Astrocyte (in vitro differentiated cells and primary cell): ENCODE measurements around the gene MEF2B. TPM values are rescaled to one million over a fixed set of nuclear protein-coding genes. Genes with fewer than 3 reads are reported as not detected.
A peak's percentile ranks its signal among the peaks of the same experiment; 100 is the strongest.

ENCODE experiments used
- DNase-seq: peaks from one replicate; pipeline ENCODE4 v3.0.0-alpha.2; 2010; ENCODE audit warnings: low read depth
- FAIRE-seq: peaks from 2 replicates; lab custom pipeline; 2011; peaks lifted over from hg19 to GRCh38; lab: Jason Lieb, UNC
- H2AFZ ChIP-seq: 2 replicates; pipeline ENCODE4 v1.6.0; 2012; ENCODE audit warnings: low read depth, low read length, inconsistent platforms
- H3K27ac ChIP-seq: 2 replicates; pipeline ENCODE4 v1.5.1; 2011; ENCODE audit warnings: low read depth, low read length, inconsistent platforms
- H3K27me3 ChIP-seq: 2 replicates; pipeline ENCODE4 v1.6.0; 2011; ENCODE audit warnings: low read length, inconsistent platforms; ENCODE audit not compliant: insufficient read depth
- H3K36me3 ChIP-seq: 2 replicates; pipeline ENCODE4 v1.5.1; 2011; ENCODE audit warnings: low read length, inconsistent platforms; ENCODE audit not compliant: insufficient read depth
- H3K4me1 ChIP-seq: 2 replicates; pipeline ENCODE4 v1.5.1; 2011; ENCODE audit warnings: low read length, inconsistent platforms; ENCODE audit not compliant: insufficient read depth
- H3K4me2 ChIP-seq: 2 replicates; pipeline ENCODE4 v1.6.0; 2012; ENCODE audit warnings: low read length, inconsistent platforms
- H3K4me3 ChIP-seq: 2 replicates; pipeline ENCODE4 v1.5.1; 2011; ENCODE audit warnings: low read depth, mild to moderate bottlenecking, low read length, inconsistent platforms; ENCODE audit not compliant: insufficient read depth
- H3K79me2 ChIP-seq: 2 replicates; pipeline ENCODE4 v1.6.0; 2012; ENCODE audit warnings: mild to moderate bottlenecking, low read length, inconsistent platforms; ENCODE audit not compliant: insufficient read depth
- H3K9ac ChIP-seq: 2 replicates; pipeline ENCODE4 v1.6.0; 2012; ENCODE audit warnings: mild to moderate bottlenecking, low read length, inconsistent platforms
- H3K9me3 ChIP-seq: 2 replicates; pipeline ENCODE4 v1.5.1; 2012; ENCODE audit warnings: low read depth, mild to moderate bottlenecking, low read length, inconsistent platforms; ENCODE audit not compliant: insufficient read depth
- H4K20me1 ChIP-seq: 2 replicates; pipeline ENCODE4 v1.6.0; 2012; ENCODE audit warnings: low read length, inconsistent platforms; ENCODE audit not compliant: insufficient read depth
- H3K27ac Mint-ChIP-seq: one replicate; pipeline ENCODE4 v1.8.0; 2021; ENCODE audit warnings: mild to moderate bottlenecking, mixed read lengths; ENCODE audit not compliant: unreplicated experiment
- H3K27me3 Mint-ChIP-seq: one replicate; pipeline ENCODE4 v1.8.0; 2021; ENCODE audit warnings: low read depth, mixed read lengths; ENCODE audit not compliant: unreplicated experiment
- H3K36me3 Mint-ChIP-seq: one replicate; pipeline ENCODE4 v1.8.0; 2021; ENCODE audit warnings: low read depth, mixed read lengths; ENCODE audit not compliant: unreplicated experiment
- H3K4me1 Mint-ChIP-seq: one replicate; pipeline ENCODE4 v1.8.0; 2021; ENCODE audit warnings: low read depth, mixed read lengths; ENCODE audit not compliant: unreplicated experiment
- H3K4me3 Mint-ChIP-seq: one replicate; pipeline ENCODE4 v1.8.0; 2021; ENCODE audit warnings: mild to moderate bottlenecking, moderate library complexity, mixed read lengths; ENCODE audit not compliant: unreplicated experiment
- H3K9me3 Mint-ChIP-seq: one replicate; pipeline ENCODE4 v1.8.0; 2021; ENCODE audit warnings: mild to moderate bottlenecking, mixed read lengths; ENCODE audit not compliant: unreplicated experiment
- CTCF ChIP-seq: IDR thresholded peaks from 2 replicates; pipeline ENCODE4 v1.5.1; 2011; ENCODE audit warnings: low read depth, mild to moderate bottlenecking, inconsistent platforms, low read length, moderate library complexity; ENCODE audit not compliant: insufficient read depth
- EZH2 ChIP-seq: IDR thresholded peaks from 2 replicates; pipeline ENCODE4 v1.6.1; 2012; ENCODE audit warnings: mild to moderate bottlenecking, low read length, inconsistent platforms; ENCODE audit not compliant: insufficient read depth
- total RNA-seq: library from RNA; stranded (reverse); gene quantifications from 2 replicates; pipeline ENCODE4 v1.2.1, GENCODE V29; 2021

The MEF2B gene
- total RNA-seq, 1 donor from 2014 or later, result 1.7 TPM

GRCh38 chr19:19186742-19187141, 16.7 kb upstream of the MEF2B start:
- Histone ChIP-seq H3K4me1 (peaks cover 3% of the 10 kb centered on the region), H3K9me3 (no peaks in the 10 kb centered on the region), H3K79me2 (peaks cover 32% of the 10 kb centered on the region), H3K36me3 (no peaks in the 10 kb centered on the region), H3K27me3 (no peaks in the 10 kb centered on the region), H2AFZ (no peak overlapping the region), H4K20me1 (peaks cover 25% of the 10 kb centered on the region), H3K4me3 (no peak overlapping the region), H3K27ac (no peak overlapping the region), H3K4me2 (no peak overlapping the region), H3K9ac (no peak overlapping the region)
- H3K4me3 Mint-ChIP-seq, result no peak overlapping the region
- no peak for DNase-seq
- no peak for TF ChIP-seq CTCF
- TF ChIP-seq EZH2, result no peak
- peaks cover 12% of the 10 kb centered on the region for H3K36me3 Mint-ChIP-seq
- FAIRE-seq, result no peak
- H3K9me3 Mint-ChIP-seq, result no peaks in the 10 kb centered on the region
- no peaks in the 10 kb centered on the region for H3K27me3 Mint-ChIP-seq
- peaks cover 3% of the 10 kb centered on the region for H3K4me1 Mint-ChIP-seq
- no peak overlapping the region for H3K27ac Mint-ChIP-seq

DNA sequence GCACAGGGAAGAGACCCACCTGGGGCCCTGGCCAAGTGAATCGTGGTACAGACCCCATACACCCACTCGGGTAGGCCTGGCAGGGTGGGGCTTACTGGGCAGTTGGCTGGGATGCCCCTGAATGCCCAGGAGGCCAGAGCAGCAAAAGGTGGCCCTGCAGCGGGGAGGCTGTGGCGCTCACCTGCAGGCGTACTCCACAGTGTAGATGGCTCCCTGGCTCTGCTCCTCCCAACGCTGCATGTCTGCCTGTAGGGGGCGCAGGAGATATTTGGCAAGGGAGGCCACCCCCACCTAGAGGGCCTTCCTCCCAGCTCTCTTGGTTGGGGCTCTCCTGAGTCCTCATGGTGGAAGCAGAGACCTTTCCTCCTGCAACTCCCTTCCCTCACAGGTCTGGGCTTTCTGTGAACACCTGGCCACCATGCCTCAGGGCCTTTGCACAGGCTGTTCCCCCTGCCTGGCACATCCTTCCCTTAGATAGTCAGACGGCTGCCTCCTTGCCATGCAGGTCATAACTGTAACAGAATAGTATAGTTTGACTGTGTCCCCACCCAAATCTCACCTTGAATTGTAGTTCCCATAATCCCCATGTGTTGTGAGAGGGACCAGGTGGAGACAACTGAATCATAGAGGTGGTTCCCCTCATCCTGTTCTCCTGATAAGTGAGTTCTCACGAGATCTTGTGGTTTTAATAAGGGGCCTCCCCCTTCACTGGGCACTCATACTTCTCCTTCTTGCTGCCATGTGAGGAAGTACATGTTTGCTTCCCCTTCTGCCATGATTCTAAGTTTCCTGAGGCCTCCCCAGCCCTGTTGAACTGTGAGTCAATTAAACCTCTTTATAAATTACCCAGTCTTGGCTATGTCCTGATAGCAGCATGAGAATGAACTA, 16.0 kb upstream of the MEF2B start:
- H3K27ac ChIP-seq, result no peak overlapping the region
- peak; percentile 13 for DNase-seq
- peak; percentile 26 for TF ChIP-seq CTCF
- TF ChIP-seq EZH2, result no peak
- no peaks in the 10 kb centered on the region for H3K9me3 Mint-ChIP-seq
- no peaks in the 10 kb centered on the region for H3K27me3 Mint-ChIP-seq
- no peak overlapping the region for H3K4me2 ChIP-seq
- peaks cover 12% of the 10 kb centered on the region for H3K36me3 Mint-ChIP-seq
- H2AFZ ChIP-seq, result no peak overlapping the region
- H3K27me3 ChIP-seq, result no peaks in the 10 kb centered on the region
- no peak overlapping the region for H3K27ac Mint-ChIP-seq
- H4K20me1 ChIP-seq, result peaks cover 25% of the 10 kb centered on the region
- peaks cover 2% of the 10 kb centered on the region for H3K4me1 Mint-ChIP-seq
- peaks cover 4% of the 10 kb centered on the region for H3K36me3 ChIP-seq
- H3K9me3 ChIP-seq, result no peaks in the 10 kb centered on the region
- no peak overlapping the region for H3K9ac ChIP-seq
- H3K4me3 ChIP-seq, result no peak overlapping the region
- no peak for FAIRE-seq
- no peak overlapping the region for H3K4me3 Mint-ChIP-seq
- H3K79me2 ChIP-seq, result peaks cover 26% of the 10 kb centered on the region
- peaks cover 3% of the 10 kb centered on the region for H3K4me1 ChIP-seq

GRCh38 chr19:19181488-19181998, 11.5 kb upstream of the MEF2B start:
- Mint-ChIP-seq H3K27ac (no peak overlapping the region), H3K4me3 (no peak overlapping the region), H3K27me3 (no peaks in the 10 kb centered on the region), H3K4me1 (no peaks in the 10 kb centered on the region), H3K9me3 (no peaks in the 10 kb centered on the region), H3K36me3 (peaks cover 21% of the 10 kb centered on the region)
- Histone ChIP-seq H4K20me1 (peaks cover 17% of the 10 kb centered on the region), H3K4me1 (no peaks in the 10 kb centered on the region), H3K4me2 (no peak overlapping the region), H3K27ac (no peak overlapping the region), H3K9ac (no peak overlapping the region), H3K9me3 (peaks cover 4% of the 10 kb centered on the region), H3K4me3 (no peak overlapping the region), H3K36me3 (peaks cover 4% of the 10 kb centered on the region), H3K79me2 (peaks cover 4% of the 10 kb centered on the region), H2AFZ (no peak overlapping the region), H3K27me3 (no peaks in the 10 kb centered on the region)
- FAIRE-seq (no peak), DNase-seq (no peak)
- no peak for TF ChIP-seq CTCF
